Heart right ventricle (tissue), 16 donors: Measurements from ENCODE around the gene FHOD3. TPM values are rescaled to one million over a fixed set of nuclear protein-coding genes. Genes with fewer than 3 reads are reported as not detected.

Experiments
- ATAC-seq, 8 donors: fragments of 200-7000 bp; cut with Tn5 transposase; one replicate each; pipeline ENCODE4 v1.9.1; 2020; ENCODE audit warnings: mild to moderate bottlenecking in 8 of 8, moderate library complexity in 8 of 8, moderate number of reproducible peaks in 1 of 8
- DNase-seq, 2 donors: peaks; one replicate each; pipeline ENCODE4 v3.0.0-alpha.2; 2020
- H3K27ac ChIP-seq, 10 donors: fragments of 200-600 bp; sonication (generic) in 2 of 10; one replicate each; pipeline versions ENCODE4 v1.5.0 to v1.8.0; 2020 to 2022; ENCODE audit warnings: mild to moderate bottlenecking in 3 of 10
- H3K27me3 ChIP-seq, 7 donors: fragments of 200-600 bp; one replicate each; pipeline ENCODE4 v1.8.0; 2021 to 2022; ENCODE audit warnings: mild to moderate bottlenecking in 2 of 7
- H3K36me3 ChIP-seq, 9 donors: fragments of 200-600 bp; sonication (generic) in 1 of 9; one replicate each; pipeline versions ENCODE4 v1.5.0 to v1.8.0; 2020 to 2022; ENCODE audit warnings: mild to moderate bottlenecking in 2 of 9
- H3K4me1 ChIP-seq, 9 donors: fragments of 200-600 bp; sonication (generic) in 1 of 9; one replicate each; pipeline versions ENCODE4 v1.5.0 to v1.8.0; 2020 to 2022; ENCODE audit warnings: mild to moderate bottlenecking in 4 of 9
- H3K4me3 ChIP-seq, 10 donors: fragments of 200-600 bp; sonication (generic) in 2 of 10; one replicate each; pipeline versions ENCODE4 v1.5.0 to v1.8.0; 2020 to 2022; ENCODE audit warnings: mild to moderate bottlenecking in 7 of 10, moderate library complexity in 2 of 10
- H3K9me3 ChIP-seq, 11 donors: fragments of 200-600 bp in 10 of 11; sonication (generic) in 2 of 11; one replicate each; pipeline versions ENCODE4 v1.5.0 to v1.8.0; 2013 to 2022; ENCODE audit warnings: mild to moderate bottlenecking in 2 of 11, control low read depth in 1 of 11, moderate library complexity in 1 of 11
- WGBS, 2 donors: extraction: QIAGEN DNeasy Blood & Tissue Kit; methylation state at CpG; one replicate each; pipeline ENCODE4 v1.1.7; 2013; ENCODE audit warnings: inconsistent platforms in 1 of 2; 5-methylcytosine and 5-hydroxymethylcytosine counted together
- intact Hi-C, 10 donors: fragments of 100-400 bp; cut with DNase I; formaldehyde crosslinking; loops; one replicate each; pipeline versions ENCODE4 v1.11.1 to v1.14.2; 2022
- polyA plus RNA-seq, 2 donors: library from polyadenylated mRNA; stranded (reverse); fragments of 200-250 nt; gene quantifications; one replicate each; pipeline ENCODE4 v1.2.3, GENCODE V29; 2013
- total RNA-seq, 10 donors: library from RNA; stranded (reverse); fragmentation: NEBNext Ultra II Directional in 3 of 10; extraction: Animal tissue kit (Norgen Biotek cat#: 25700) in 3 of 10; gene quantifications; one replicate each; pipeline versions ENCODE4 v1.2.1 to v1.2.4, GENCODE V29; 2021 to 2023
- TF ChIP-seq, protein P1 (sequence below), 9 donors: fragments of 200-600 bp; sonication (generic) in 2 of 9; IDR thresholded peaks; one replicate each; pipeline versions ENCODE4 v1.5.0 to v1.8.0; 2021 to 2022; ENCODE audit warnings: antibody characterized with exemption in 9 of 9, mild to moderate bottlenecking in 5 of 9, moderate library complexity in 1 of 9
- donor health status: Arrhythmogenic right ventricular cardiomyopathy.
- donor health status: ischemic (EF 13 %, LVEDD 7.1; RV severe dilation, severe dysfunction).
- donor health status: healthy with polysubstance abuse.
- donor health status: DM: no; HTN: yes; CAD: no.
- donor health status: DM: no; HTN: no; CAD: no.
- donor health status: ischemic (EF 25% LVEDD 6.9; RV normal size, moderate dysfunction).
- donor health status: ischemic (EF 25% LVEDD 5.7; RV mildly dilated, moderate dysfunction).
- donor health status: healthy.
- donor health status: DM: yes; HTN: yes; CAD: no.
- donor health status: Ischemic cardiomyopathy.
- donor health status: ischemic (EF 35%, LVEDD 5.7; RV mildly dilated, moderate dysfunction).
- donor health status: nonischemic (EF 11% LVEDD 7.7; RV severe dilation, severe dysfunction).
- donor health status: DM: yes; HTN: yes; CAD: no.
- donor health status: PGD.
- donor health status: ischemic (EF 29% LVEDD 5.4; RV normal size, mild dysfunction).
- donor health status: nonischemic (EF 23%, LVEDD 6.1; RV moderate dilation, normal function).

FHOD3 gene
- total and polyA plus RNA-seq, 12 donors = 81.8 to 484 (median 356) TPM

DNA sequence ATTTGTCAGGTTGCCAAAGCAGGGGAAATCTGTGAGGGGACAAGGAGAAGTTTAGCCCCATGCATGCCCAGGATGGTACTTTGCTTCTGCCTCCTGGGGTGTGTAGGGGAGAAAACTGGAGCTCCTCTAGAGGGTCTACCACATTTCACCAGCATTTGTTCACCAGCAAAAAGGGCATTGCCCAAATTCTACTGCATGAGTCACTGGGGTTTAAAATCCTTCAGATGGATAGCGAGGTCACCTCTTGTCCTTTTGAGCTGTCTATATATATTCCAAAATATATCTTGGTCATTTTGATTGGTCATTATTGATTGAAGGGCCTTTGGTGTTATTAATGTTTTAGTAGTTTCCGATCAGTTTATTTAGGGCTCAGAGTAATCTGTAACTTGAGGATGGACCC lies 18.7 kb downstream of the FHOD3 start:
- intact Hi-C loops = no loop called here
- Histone ChIP-seq H3K36me3 (no peaks in the 10 kb centered on the region), H3K27me3 (no peaks in the 10 kb centered on the region), H3K27ac (peak overlapping the region in 6 of 10 donors; percentile 7 to 58 (median 46)), H3K9me3 (peaks cover 0 to 23% (median 3%) of the 10 kb centered on the region in 11 donors), H3K4me3 (no peak overlapping the region), H3K4me1 (peaks cover 0 to 57% (median 33%) of the 10 kb centered on the region in 9 donors)
- DNase-seq (no peak), ATAC-seq (peak in 2 of 8 donors; percentile 19 to 24)
- 86 to 93% methylated on average over 2 of the region's 2 CpGs for WGBS, 2 donors
- TF ChIP-seq, protein P1, sequence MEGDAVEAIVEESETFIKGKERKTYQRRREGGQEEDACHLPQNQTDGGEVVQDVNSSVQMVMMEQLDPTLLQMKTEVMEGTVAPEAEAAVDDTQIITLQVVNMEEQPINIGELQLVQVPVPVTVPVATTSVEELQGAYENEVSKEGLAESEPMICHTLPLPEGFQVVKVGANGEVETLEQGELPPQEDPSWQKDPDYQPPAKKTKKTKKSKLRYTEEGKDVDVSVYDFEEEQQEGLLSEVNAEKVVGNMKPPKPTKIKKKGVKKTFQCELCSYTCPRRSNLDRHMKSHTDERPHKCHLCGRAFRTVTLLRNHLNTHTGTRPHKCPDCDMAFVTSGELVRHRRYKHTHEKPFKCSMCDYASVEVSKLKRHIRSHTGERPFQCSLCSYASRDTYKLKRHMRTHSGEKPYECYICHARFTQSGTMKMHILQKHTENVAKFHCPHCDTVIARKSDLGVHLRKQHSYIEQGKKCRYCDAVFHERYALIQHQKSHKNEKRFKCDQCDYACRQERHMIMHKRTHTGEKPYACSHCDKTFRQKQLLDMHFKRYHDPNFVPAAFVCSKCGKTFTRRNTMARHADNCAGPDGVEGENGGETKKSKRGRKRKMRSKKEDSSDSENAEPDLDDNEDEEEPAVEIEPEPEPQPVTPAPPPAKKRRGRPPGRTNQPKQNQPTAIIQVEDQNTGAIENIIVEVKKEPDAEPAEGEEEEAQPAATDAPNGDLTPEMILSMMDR (IDR thresholded peaks at IDR 0.05) = no peak

GRCh38 chr18:36321658-36322407 lies 24.3 kb downstream of the FHOD3 start:
- H3K27ac ChIP-seq = peak overlapping the region in 5 of 10 donors; percentile 34 to 58 (median 43)
- TF ChIP-seq, protein P1 (IDR thresholded peaks at IDR 0.05) = no peak
- peak in 7 of 8 donors; percentile 23 to 81 (median 55) for ATAC-seq
- no peaks in the 10 kb centered on the region for H3K36me3 ChIP-seq
- peaks cover 0 to 23% (median 3%) of the 10 kb centered on the region in 11 donors for H3K9me3 ChIP-seq
- no peak for DNase-seq
- WGBS, 2 donors = 37 to 47% methylated on average over 10 of the region's 10 CpGs
- H3K4me1 ChIP-seq = peaks cover 4 to 64% (median 31%) of the 10 kb centered on the region in 9 donors
- H3K4me3 ChIP-seq = no peak overlapping the region
- no peaks in the 10 kb centered on the region for H3K27me3 ChIP-seq
- intact Hi-C loops = loop anchor here in 1 of 10 donors (10.0 kb wide), 2 partner anchors 73 to 143 kb away; no protein-coding TSS in a partner anchor

DNA sequence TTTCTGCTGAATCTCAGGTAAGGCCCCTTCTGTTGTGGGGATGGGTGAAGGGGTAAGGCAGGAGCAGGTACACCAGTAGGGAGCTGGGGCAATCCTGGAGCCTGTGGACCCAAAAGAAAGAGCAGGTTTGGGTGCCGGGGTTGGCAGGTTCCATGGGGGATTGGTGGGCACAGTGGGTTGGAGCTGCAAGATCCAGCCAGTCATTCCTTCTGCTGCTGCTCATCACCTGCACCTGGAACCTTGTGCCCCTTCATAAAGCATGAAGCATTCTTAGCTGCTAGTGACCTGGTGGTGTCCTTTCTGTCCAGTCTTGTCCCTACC lies 24.9 kb downstream of the FHOD3 start:
- DNase-seq (no peak), ATAC-seq (peak in 3 of 8 donors; percentile 6 to 14 (median 10))
- TF ChIP-seq, protein P1 (IDR thresholded peaks at IDR 0.05) = no peak
- no peaks in the 10 kb centered on the region for H3K36me3 ChIP-seq
- peaks cover 4 to 68% (median 34%) of the 10 kb centered on the region in 9 donors for H3K4me1 ChIP-seq
- no peak overlapping the region for H3K4me3 ChIP-seq
- 85% methylated on average over 1 of the region's 1 CpG for WGBS, 2 donors
- peak overlapping the region in 6 of 10 donors; percentile 34 to 58 (median 44) for H3K27ac ChIP-seq
- no peaks in the 10 kb centered on the region for H3K27me3 ChIP-seq
- intact Hi-C loops = loop anchor here in 1 of 10 donors (10.0 kb wide), 2 partner anchors 72 to 142 kb away; no protein-coding TSS in a partner anchor
- H3K9me3 ChIP-seq = peaks cover 0 to 23% (median 3%) of the 10 kb centered on the region in 11 donors

GRCh38 chr18:36322734-36323133 lies 25.2 kb downstream of the FHOD3 start:
- Histone ChIP-seq H3K36me3 (no peaks in the 10 kb centered on the region), H3K4me3 (no peak overlapping the region), H3K27ac (peak overlapping the region in 6 of 10 donors; percentile 35 to 64 (median 50)), H3K4me1 (peaks cover 4 to 72% (median 34%) of the 10 kb centered on the region in 9 donors), H3K9me3 (peaks cover 0 to 21% (median 3%) of the 10 kb centered on the region in 11 donors), H3K27me3 (no peaks in the 10 kb centered on the region)
- TF ChIP-seq, protein P1 (IDR thresholded peaks at IDR 0.05) = no peak
- intact Hi-C loops = loop anchor here in 1 of 10 donors (10.0 kb wide), 2 partner anchors 72 to 142 kb away; no protein-coding TSS in a partner anchor
- 41 to 56% methylated on average over 4 of the region's 4 CpGs for WGBS, 2 donors
- DNase-seq (no peak), ATAC-seq (peak in 4 of 8 donors; percentile 11 to 67 (median 36))
